NB4 (cell line): ENCODE results near the gene ATP7A.
"Not testable (repeated sequence)": the region's sequence is repeated elsewhere in the genome, so short reads cannot be mapped to it uniquely, and the experiment has no call there.

Source experiments
- DNase-seq: peaks from one replicate; pipeline ENCODE4 v3.0.0; 2010; ENCODE audit warnings: low read depth
- H3K4me3 ChIP-seq: one replicate; pipeline ENCODE4 v1.5.1; 2011; ENCODE audit warnings: mild to moderate bottlenecking, low read depth, low read length, moderate library complexity
- CTCF ChIP-seq: IDR thresholded peaks from one replicate; pipeline ENCODE4 v1.5.1; 2012; ENCODE audit warnings: low read depth, low read length
- MAX ChIP-seq: IDR thresholded peaks from 2 replicates; pipeline ENCODE4 v1.6.1; 2011; ENCODE audit warnings: low read depth, low read length
- MYC ChIP-seq: IDR thresholded peaks from 2 replicates; pipeline ENCODE4 v1.6.1; 2011; ENCODE audit warnings: low read depth, low read length
- POLR2A ChIP-seq: IDR thresholded peaks from 2 replicates; pipeline ENCODE4 v1.6.1; 2011; ENCODE audit warnings: mild to moderate bottlenecking; ENCODE audit not compliant: insufficient read length; ENCODE audit errors: extremely low read depth

Gene ATP7A

GRCh38 chrX:78064152-78064551, 153.7 kb downstream of the ATP7A start:
- TF ChIP-seq CTCF (no peak), MYC (no peak), POLR2A (no peak), MAX (no peak)
- H3K4me3 ChIP-seq: no peak overlapping the region
- no peak for DNase-seq

- DNase-seq: peak; percentile 19
- not testable (repeated sequence) for H3K4me3 ChIP-seq
These were observed 154.5 kb downstream of the ATP7A start for GRCh38 chrX:78064698-78065601.

- H3K4me3 ChIP-seq: no peak overlapping the region
- no peak for DNase-seq
- no peak for TF ChIP-seq CTCF
- no peak for TF ChIP-seq MAX
- TF ChIP-seq POLR2A: no peak
- no peak for TF ChIP-seq MYC
These were observed 155.6 kb downstream of the ATP7A start for GRCh38 chrX:78066110-78066509.

- TF ChIP-seq POLR2A (no peak), CTCF (no peak), MYC (no peak), MAX (no peak)
- DNase-seq: no peak
- H3K4me3 ChIP-seq: no peak overlapping the region
These were observed 160.8 kb downstream of the ATP7A start for GRCh38 chrX:78071331-78071730.

GRCh38 chrX:78073147-78074077, 162.9 kb downstream of the ATP7A start:
- not testable (repeated sequence) for DNase-seq

GRCh38 chrX:78074088-78074487, 163.6 kb downstream of the ATP7A start:
- H3K4me3 ChIP-seq: no peak overlapping the region
- TF ChIP-seq MYC (no peak), POLR2A (no peak), MAX (no peak), CTCF (no peak)
- no peak for DNase-seq

More at GRCh38 chrX:78073147-78074077, 162.9 kb downstream of the ATP7A start:
- H3K4me3 ChIP-seq: not testable (repeated sequence)
